GM12865 (cell line): ENCODE data around the gene TMTC2.

Experiments used
- DNase-seq: peaks from one replicate; pipeline ENCODE4 v3.0.0; 2010; ENCODE audit warnings: low read depth
- H3K4me3 ChIP-seq: 2 replicates; pipeline ENCODE4 v1.5.1; 2011; ENCODE audit warnings: mild to moderate bottlenecking, low read depth, low read length, control low read depth
- CTCF ChIP-seq: IDR thresholded peaks from 2 replicates; pipeline ENCODE4 v1.5.1; 2011; ENCODE audit warnings: low read length, control low read depth, low read depth, inconsistent platforms; ENCODE audit not compliant: insufficient read depth; ENCODE audit errors: missing control alignments

TMTC2 gene

GRCh38 chr12:83057436-83057835 lies 370.7 kb downstream of the TMTC2 start:
- H3K4me3 ChIP-seq = no peak overlapping the region
- TF ChIP-seq CTCF = no peak
- no peak for DNase-seq

GRCh38 chr12:83059107-83059506 lies 372.4 kb downstream of the TMTC2 start:
- DNase-seq = no peak
- no peak for TF ChIP-seq CTCF
- no peak overlapping the region for H3K4me3 ChIP-seq

- TF ChIP-seq CTCF = no peak
- no peak overlapping the region for H3K4me3 ChIP-seq
- DNase-seq = no peak
Measured at GRCh38 chr12:83065562-83065961, 378.9 kb downstream of the TMTC2 start.

GRCh38 chr12:83067981-83068380 lies 381.3 kb downstream of the TMTC2 start:
- TF ChIP-seq CTCF = no peak
- no peak for DNase-seq
- H3K4me3 ChIP-seq = no peak overlapping the region

GRCh38 chr12:83074358-83074894 lies 387.7 kb downstream of the TMTC2 start:
- no peak overlapping the region for H3K4me3 ChIP-seq
- no peak for TF ChIP-seq CTCF
- DNase-seq = no peak

GRCh38 chr12:83075471-83075870 lies 388.8 kb downstream of the TMTC2 start:
- no peak for DNase-seq
- no peak for TF ChIP-seq CTCF
- H3K4me3 ChIP-seq = no peak overlapping the region

- DNase-seq = no peak
- H3K4me3 ChIP-seq = no peak overlapping the region
- no peak for TF ChIP-seq CTCF
Measured at GRCh38 chr12:83077041-83077440, 390.3 kb downstream of the TMTC2 start.
